PC-9 (cell line): ENCODE data around the gene LIME1. TPM values are rescaled to one million over a fixed set of nuclear protein-coding genes. Genes with fewer than 3 reads are reported as not detected.
A peak's percentile ranks its signal among the peaks of the same experiment; 100 is the strongest.

ENCODE experiments used
- BruUV-seq: library from RNA; stranded (reverse); fragments of 400-500 nt; replicated peaks from 2 replicates; lab custom pipeline; 2021; lab: Mats Ljungman, UMichigan
- CTCF ChIA-PET: fragments of 300-600 bp; sonication (Branson Sonifier 250); formaldehyde crosslinking; loops from one replicate; lab custom pipeline; 2022; ENCODE audit warnings: antibody characterized with exemption; lab: Charles Lee
- POLR2A ChIA-PET: fragments of 300-600 bp; sonication (Branson Sonifier 250); formaldehyde crosslinking; loops from one replicate; lab custom pipeline; 2022; ENCODE audit warnings: antibody characterized with exemption; ENCODE audit not compliant: unreplicated experiment; lab: Charles Lee
- DNase-seq, 2 experiments: peaks; one replicate each; pipeline versions ENCODE4 v3.0.0 to v3.0.0-alpha.2; 2015 to 2022; ENCODE audit warnings: mixed read lengths in 1 of 2
- H2AFZ ChIP-seq: fragments of 200-600 bp; sonication (generic); 2 replicates; pipeline ENCODE4 v1.8.1; 2017; ENCODE audit warnings: antibody characterized with exemption
- H3F3A ChIP-seq: fragments of 200-600 bp; sonication (generic); 2 replicates; pipeline ENCODE4 v1.8.1; 2017; ENCODE audit warnings: antibody characterized with exemption, mild to moderate bottlenecking, low read depth; ENCODE audit not compliant: insufficient read depth
- H3K27ac ChIP-seq: fragments of 200-600 bp; sonication (generic); 2 replicates; pipeline ENCODE4 v1.6.1; 2016; ENCODE audit warnings: mixed run types
- H3K27me3 ChIP-seq: fragments of 200-600 bp; sonication (generic); 2 replicates; pipeline ENCODE4 v1.6.1; 2016; ENCODE audit warnings: low read depth, mixed run types; ENCODE audit not compliant: insufficient read depth
- H3K36me3 ChIP-seq: fragments of 200-600 bp; sonication (generic); 2 replicates; pipeline ENCODE4 v1.6.1; 2016; ENCODE audit warnings: low read depth, mixed run types
- H3K4me1 ChIP-seq: fragments of 200-600 bp; sonication (generic); replicated peaks from 2 replicates; pipeline ENCODE4 v1.6.1; 2016; ENCODE audit warnings: mixed run types; ENCODE audit not compliant: insufficient read depth
- H3K4me2 ChIP-seq: fragments of 200-600 bp; sonication (generic); 2 replicates; pipeline ENCODE4 v1.6.1; 2017; ENCODE audit warnings: mixed run types
- H3K4me3 ChIP-seq: fragments of 200-600 bp; sonication (generic); 2 replicates; pipeline ENCODE4 v1.6.1; 2016; ENCODE audit warnings: mixed run types
- H3K79me2 ChIP-seq: fragments of 200-600 bp; sonication (generic); 2 replicates; pipeline ENCODE4 v1.6.1; 2017; ENCODE audit warnings: low read depth, mixed run types
- H3K9me2 ChIP-seq: fragments of 200-600 bp; sonication (generic); 2 replicates; pipeline ENCODE4 v1.8.1; 2017; ENCODE audit warnings: mild to moderate bottlenecking; ENCODE audit not compliant: insufficient read depth
- H3K9me3 ChIP-seq: fragments of 200-600 bp; sonication (generic); 2 replicates; pipeline ENCODE4 v1.8.1; 2016; ENCODE audit warnings: low read depth; ENCODE audit not compliant: insufficient read depth
- H4K20me1 ChIP-seq: fragments of 200-600 bp; sonication (generic); 2 replicates; pipeline ENCODE4 v1.8.1; 2017; ENCODE audit not compliant: insufficient read depth
- EZH2 ChIP-seq: fragments of 200-600 bp; sonication (generic); IDR thresholded peaks from 2 replicates; pipeline ENCODE4 v1.8.0; 2017; ENCODE audit warnings: antibody characterized with exemption, low read depth
- intact Hi-C: fragments of 100-400 bp; cut with micrococcal nuclease; formaldehyde crosslinking; loops from one replicate; pipeline ENCODE4 v1.10.0; 2022; ENCODE audit not compliant: unreplicated experiment
- total RNA-seq: library from RNA; stranded (reverse); gene quantifications from 2 replicates; pipeline ENCODE4 v1.2.3, GENCODE V29; 2021
- TF ChIP-seq, protein P1 (sequence below): fragments of 200-600 bp; sonication (generic); conservative IDR thresholded peaks from 2 replicates; pipeline ENCODE4 v1.6.1; 2017; ENCODE audit warnings: mixed run types, antibody characterized with exemption, mild to moderate bottlenecking, moderate library complexity

The LIME1 gene
- total RNA-seq, 1 experiment from 2014 or later, result 18.7 TPM

DNA sequence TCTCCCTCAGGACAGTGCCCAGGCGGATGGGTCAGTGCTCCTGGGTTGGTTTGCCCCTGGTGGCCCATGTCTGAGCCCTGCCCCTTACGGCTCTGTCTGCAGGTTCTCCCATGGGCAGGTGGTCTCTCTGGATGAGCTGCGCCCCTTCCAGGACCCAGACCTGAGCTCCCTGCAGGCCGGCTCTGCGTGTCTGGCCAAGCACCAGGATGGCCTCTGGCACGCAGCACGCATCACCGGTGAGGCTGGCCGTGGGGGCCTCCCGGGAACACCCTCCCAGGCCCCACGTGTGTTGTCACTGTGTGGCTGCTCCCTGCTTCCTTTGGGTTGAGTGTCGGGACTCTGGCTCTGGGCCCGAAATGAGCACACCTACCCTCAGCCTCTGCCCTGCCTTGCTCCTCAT is 3.3 kb upstream of the LIME1 start:
- BruUV-seq, result no TSS peak

DNA sequence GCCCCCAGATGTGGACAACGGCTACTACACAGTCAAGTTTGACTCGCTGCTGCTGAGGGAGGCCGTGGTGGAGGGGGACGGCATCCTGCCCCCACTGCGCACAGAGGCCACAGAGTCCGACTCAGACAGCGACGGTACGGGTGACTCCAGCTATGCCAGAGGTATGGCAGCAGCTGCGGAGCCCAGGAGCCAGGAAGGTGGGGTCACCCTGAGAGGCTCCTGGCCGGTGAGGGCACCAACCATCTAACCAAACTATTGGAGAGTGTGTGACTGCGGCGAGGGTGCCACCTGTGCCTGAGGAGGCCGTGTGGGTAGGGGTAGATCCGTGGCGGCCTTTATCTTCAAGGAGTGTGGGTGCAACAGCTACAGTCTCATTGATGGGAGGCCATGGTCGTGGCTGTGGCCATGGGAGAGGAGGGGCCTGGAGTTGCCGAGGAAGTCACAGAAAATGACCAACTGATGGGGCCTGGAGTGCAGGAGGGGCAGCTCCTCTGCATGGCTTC is 2.8 kb upstream of the LIME1 start:
- ChIA-PET POLR2A (interaction anchor here (0.6 kb wide), 1 partner anchor 209 kb away, joined by 8 read pairs; no protein-coding TSS in a partner anchor), CTCF (no interaction called here)
- no peak overlapping the region for H3K4me2 ChIP-seq
- H3K27me3 ChIP-seq, result no peaks in the 10 kb centered on the region
- H3K4me3 ChIP-seq, result no peak overlapping the region
- H3K36me3 ChIP-seq, result peaks cover 10% of the 10 kb centered on the region; the same call in 1 of the 2 replicates
- peaks cover 4% of the 10 kb centered on the region; the same call in 1 of the 2 replicates for H3K79me2 ChIP-seq
- H3K27ac ChIP-seq, result no peak overlapping the region
- BruUV-seq, result no TSS peak
- H4K20me1 ChIP-seq, result peaks cover 16% of the 10 kb centered on the region
- DNase-seq, result peak in 1 of 2 experiments; percentile 26
- intact Hi-C loops, result no loop called here
- no peak overlapping the region for H2AFZ ChIP-seq
- peaks cover 33% of the 10 kb centered on the region; the same call in 1 of the 2 replicates for H3F3A ChIP-seq
- TF ChIP-seq EZH2, result no peak
- TF ChIP-seq, protein P1, sequence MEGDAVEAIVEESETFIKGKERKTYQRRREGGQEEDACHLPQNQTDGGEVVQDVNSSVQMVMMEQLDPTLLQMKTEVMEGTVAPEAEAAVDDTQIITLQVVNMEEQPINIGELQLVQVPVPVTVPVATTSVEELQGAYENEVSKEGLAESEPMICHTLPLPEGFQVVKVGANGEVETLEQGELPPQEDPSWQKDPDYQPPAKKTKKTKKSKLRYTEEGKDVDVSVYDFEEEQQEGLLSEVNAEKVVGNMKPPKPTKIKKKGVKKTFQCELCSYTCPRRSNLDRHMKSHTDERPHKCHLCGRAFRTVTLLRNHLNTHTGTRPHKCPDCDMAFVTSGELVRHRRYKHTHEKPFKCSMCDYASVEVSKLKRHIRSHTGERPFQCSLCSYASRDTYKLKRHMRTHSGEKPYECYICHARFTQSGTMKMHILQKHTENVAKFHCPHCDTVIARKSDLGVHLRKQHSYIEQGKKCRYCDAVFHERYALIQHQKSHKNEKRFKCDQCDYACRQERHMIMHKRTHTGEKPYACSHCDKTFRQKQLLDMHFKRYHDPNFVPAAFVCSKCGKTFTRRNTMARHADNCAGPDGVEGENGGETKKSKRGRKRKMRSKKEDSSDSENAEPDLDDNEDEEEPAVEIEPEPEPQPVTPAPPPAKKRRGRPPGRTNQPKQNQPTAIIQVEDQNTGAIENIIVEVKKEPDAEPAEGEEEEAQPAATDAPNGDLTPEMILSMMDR, result no peak
- no peaks in the 10 kb centered on the region for H3K9me2 ChIP-seq
- no peaks in the 10 kb centered on the region for H3K4me1 ChIP-seq
- no peaks in the 10 kb centered on the region for H3K9me3 ChIP-seq

More for the DNA sequence above, 3.3 kb upstream of the LIME1 start:
- Histone ChIP-seq H3K9me3 (no peaks in the 10 kb centered on the region), H3K36me3 (peaks cover 10% of the 10 kb centered on the region; the same call in 1 of the 2 replicates), H3K4me2 (no peak overlapping the region), H3K4me3 (no peak overlapping the region), H3K79me2 (peaks cover 4% of the 10 kb centered on the region; the same call in 1 of the 2 replicates), H3K9me2 (no peaks in the 10 kb centered on the region), H4K20me1 (peaks cover 16% of the 10 kb centered on the region), H3K27me3 (no peaks in the 10 kb centered on the region), H3F3A (peaks cover 33% of the 10 kb centered on the region; the same call in 1 of the 2 replicates), H3K4me1 (no peaks in the 10 kb centered on the region), H3K27ac (no peak overlapping the region), H2AFZ (no peak overlapping the region)
- ChIA-PET CTCF (no interaction called here), POLR2A (interaction anchor here (0.6 kb wide), 1 partner anchor 210 kb away, joined by 8 read pairs; no protein-coding TSS in a partner anchor)
- TF ChIP-seq, protein P1, result no peak
- TF ChIP-seq EZH2, result no peak
- intact Hi-C loops, result no loop called here
- DNase-seq, result no peak

DNA sequence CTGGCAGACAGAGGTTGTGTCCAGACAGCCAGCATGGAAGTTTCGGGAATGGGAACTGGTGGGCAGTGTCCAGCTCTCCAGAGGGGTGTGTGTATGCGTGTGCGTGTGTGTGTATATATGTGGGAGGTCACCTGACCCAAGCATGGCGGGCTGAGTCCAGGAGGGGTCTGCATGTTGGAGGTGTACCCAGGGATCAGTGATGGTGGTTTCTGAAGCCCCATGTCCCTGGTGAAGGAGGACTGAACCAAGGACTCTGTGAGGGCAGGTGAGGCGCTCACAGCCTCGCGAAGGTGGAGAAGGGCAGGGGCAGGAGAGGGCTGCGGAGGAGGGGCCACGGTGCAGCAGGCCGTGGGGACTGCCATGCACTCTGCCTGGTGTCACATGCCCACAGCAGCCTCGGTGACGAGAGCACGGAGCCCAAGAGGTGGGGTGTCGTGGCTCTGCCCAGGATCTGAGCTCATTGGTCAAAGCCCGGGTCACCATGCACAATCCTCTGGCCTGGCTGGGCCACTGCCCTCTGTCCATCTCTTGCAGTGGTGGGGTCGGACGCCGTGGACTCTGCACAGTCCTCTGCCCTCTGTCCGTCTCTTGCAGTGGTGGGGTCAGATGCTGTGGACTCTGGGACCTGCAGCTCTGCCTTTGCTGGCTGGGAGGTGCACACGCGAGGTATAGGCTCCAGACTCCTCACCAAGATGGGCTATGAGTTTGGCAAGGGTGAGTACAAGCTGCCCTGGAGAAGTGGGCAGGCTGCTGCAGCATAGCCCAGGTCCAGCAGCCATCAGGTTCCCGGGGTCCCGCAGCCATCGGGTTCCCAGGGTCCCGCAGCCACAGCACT is 2.1 kb upstream of the LIME1 start:
- Histone ChIP-seq H3K9me2 (no peaks in the 10 kb centered on the region), H3K36me3 (peaks cover 10% of the 10 kb centered on the region; the same call in 1 of the 2 replicates), H3K4me1 (no peaks in the 10 kb centered on the region), H2AFZ (no peak overlapping the region), H3K4me2 (no peak overlapping the region), H3K27me3 (no peaks in the 10 kb centered on the region), H3K79me2 (peaks cover 4% of the 10 kb centered on the region; the same call in 1 of the 2 replicates), H4K20me1 (peaks cover 16% of the 10 kb centered on the region), H3F3A (peaks cover 36% of the 10 kb centered on the region; the same call in 1 of the 2 replicates), H3K27ac (no peak overlapping the region), H3K9me3 (no peaks in the 10 kb centered on the region), H3K4me3 (no peak overlapping the region)
- TF ChIP-seq EZH2, result no peak
- TF ChIP-seq, protein P1, result no peak
- ChIA-PET POLR2A (no interaction called here), CTCF (no interaction called here)
- BruUV-seq, result no TSS peak
- peak in 1 of 2 experiments; percentile 21 for DNase-seq
- intact Hi-C loops, result no loop called here
